Measurements from ENCODE around the gene SLC22A31.
"Not testable (repeated sequence)": the region's sequence is repeated elsewhere in the genome, so short reads cannot be mapped to it uniquely, and the experiment has no call there.

The SLC22A31 gene

DNA sequence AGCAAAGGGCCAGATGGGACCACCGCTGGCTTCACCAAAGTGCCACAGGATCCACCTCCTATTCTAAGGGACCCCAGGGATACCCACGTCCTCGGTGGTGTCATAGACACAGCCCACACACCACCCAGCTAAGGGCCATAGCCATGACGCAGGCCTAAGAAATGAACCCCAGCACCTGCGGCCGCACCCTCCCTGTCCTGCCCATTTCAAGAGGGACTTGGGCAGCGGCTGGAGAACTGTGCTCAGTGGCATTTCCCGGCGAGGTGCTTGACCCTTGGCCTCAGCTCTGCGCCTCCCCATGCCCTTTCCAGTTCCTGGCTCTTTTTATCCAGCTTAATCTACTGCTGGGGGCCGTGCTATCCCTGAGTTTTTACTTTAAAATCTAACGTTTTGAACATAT lies 44.4 kb upstream of the SLC22A31 start:
- no peak overlapping the region for H3K23ac ChIP-seq (ENCODE audit: low read length)
- H3K36me3 ChIP-seq (ENCODE audit: control insufficient read depth, insufficient read depth, low read length) = no peaks in the 10 kb centered on the region
- peaks cover 2% of the 10 kb centered on the region for H3K79me1 ChIP-seq (ENCODE audit: low read length)
- no peak overlapping the region for H3K18ac ChIP-seq (ENCODE audit: low read length)
- no peak for DNase-seq
- H3K4ac ChIP-seq (ENCODE audit: low read depth, low read length) = no peak overlapping the region
- no peak overlapping the region for H2BK120ac ChIP-seq (ENCODE audit: low read depth, low read length)
- no peak overlapping the region for H2AK5ac ChIP-seq (ENCODE audit: low read length)
- no peak overlapping the region for H3K27ac ChIP-seq (ENCODE audit: low read depth, low read length)
- no peak overlapping the region for H4K5ac ChIP-seq (ENCODE audit: low read length)
- H3K79me2 ChIP-seq (ENCODE audit: control insufficient read depth, insufficient read depth, low read length) = no peaks in the 10 kb centered on the region
- no peak overlapping the region for H2BK15ac ChIP-seq (replicated peaks; ENCODE audit: low read depth)
- no CpG with 5 or more reads among the region's 12 CpGs for WGBS (ENCODE audit: extremely low coverage, insufficient coverage, low lambda C conversion rate)
- no peak overlapping the region for H4K8ac ChIP-seq (ENCODE audit: low read depth, low read length)
- no peaks in the 10 kb centered on the region for H3K27me3 ChIP-seq (ENCODE audit: insufficient read depth, low read length, poor library complexity)
- no peak overlapping the region for H3K4me3 ChIP-seq (ENCODE audit: low read length)
- H3K9ac ChIP-seq (ENCODE audit: low read length) = no peak overlapping the region
- H3K4me2 ChIP-seq (ENCODE audit: low read length) = no peak overlapping the region
- H3K4me1 ChIP-seq (ENCODE audit: control insufficient read depth, low read depth, low read length) = no peaks in the 10 kb centered on the region
- no peak overlapping the region for H3K56ac ChIP-seq (ENCODE audit: low read length)
- H2BK5ac ChIP-seq (ENCODE audit: low read length) = no peak overlapping the region

DNA sequence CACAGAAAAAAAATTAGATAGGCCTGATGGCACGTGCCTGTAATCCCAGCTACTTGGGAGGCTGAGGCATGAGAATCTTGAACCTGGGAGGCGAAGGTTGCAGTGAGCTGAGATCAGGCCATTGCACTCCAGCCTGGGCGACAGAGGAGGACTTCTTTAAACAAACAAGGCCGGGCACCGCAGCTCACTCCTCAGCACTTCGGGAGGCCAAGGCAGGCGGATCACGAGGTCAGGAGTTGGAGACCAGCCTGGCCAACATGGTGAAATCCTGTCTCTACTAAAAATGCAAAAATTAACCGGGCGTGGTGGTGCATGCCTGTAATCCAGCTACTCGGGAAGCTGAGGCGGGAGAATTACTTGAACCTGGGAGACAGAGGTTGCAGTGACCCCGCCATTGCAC lies 43.9 kb upstream of the SLC22A31 start:
- not testable (repeated sequence) for H4K8ac ChIP-seq (ENCODE audit: low read depth, low read length); H3K4me3 ChIP-seq (ENCODE audit: low read length); H2BK5ac ChIP-seq (ENCODE audit: low read length); H3K36me3 ChIP-seq (ENCODE audit: control insufficient read depth, insufficient read depth, low read length); DNase-seq; H3K9ac ChIP-seq (ENCODE audit: low read length); H3K27ac ChIP-seq (ENCODE audit: low read depth, low read length); H4K5ac ChIP-seq (ENCODE audit: low read length); H3K4me2 ChIP-seq (ENCODE audit: low read length); H2BK15ac ChIP-seq (replicated peaks; ENCODE audit: low read depth); H3K4me1 ChIP-seq (ENCODE audit: control insufficient read depth, low read depth, low read length); H3K27me3 ChIP-seq (ENCODE audit: insufficient read depth, low read length, poor library complexity); H3K79me1 ChIP-seq (ENCODE audit: low read length); H3K18ac ChIP-seq (ENCODE audit: low read length); H3K56ac ChIP-seq (ENCODE audit: low read length); H2AK5ac ChIP-seq (ENCODE audit: low read length); H2BK120ac ChIP-seq (ENCODE audit: low read depth, low read length); H3K23ac ChIP-seq (ENCODE audit: low read length); H3K79me2 ChIP-seq (ENCODE audit: control insufficient read depth, insufficient read depth, low read length); H3K4ac ChIP-seq (ENCODE audit: low read depth, low read length)
- no CpG with 5 or more reads among the region's 13 CpGs for WGBS (ENCODE audit: extremely low coverage, insufficient coverage, low lambda C conversion rate)

GRCh38 chr16:89243664-89244063 lies 43.3 kb upstream of the SLC22A31 start:
- H2BK5ac ChIP-seq (ENCODE audit: low read length) = no peak overlapping the region
- no peak overlapping the region for H3K4ac ChIP-seq (ENCODE audit: low read depth, low read length)
- DNase-seq = no peak
- H2BK120ac ChIP-seq (ENCODE audit: low read depth, low read length) = no peak overlapping the region
- H3K79me1 ChIP-seq (ENCODE audit: low read length) = peaks cover 2% of the 10 kb centered on the region
- no peak overlapping the region for H3K4me3 ChIP-seq (ENCODE audit: low read length)
- no peak overlapping the region for H3K18ac ChIP-seq (ENCODE audit: low read length)
- no peak overlapping the region for H3K27ac ChIP-seq (ENCODE audit: low read depth, low read length)
- no peaks in the 10 kb centered on the region for H3K27me3 ChIP-seq (ENCODE audit: insufficient read depth, low read length, poor library complexity)
- H4K5ac ChIP-seq (ENCODE audit: low read length) = no peak overlapping the region
- no peaks in the 10 kb centered on the region for H3K36me3 ChIP-seq (ENCODE audit: control insufficient read depth, insufficient read depth, low read length)
- no peak overlapping the region for H3K56ac ChIP-seq (ENCODE audit: low read length)
- H3K4me1 ChIP-seq (ENCODE audit: control insufficient read depth, low read depth, low read length) = no peaks in the 10 kb centered on the region
- no peak overlapping the region for H3K4me2 ChIP-seq (ENCODE audit: low read length)
- no peak overlapping the region for H3K9ac ChIP-seq (ENCODE audit: low read length)
- no peak overlapping the region for H2AK5ac ChIP-seq (ENCODE audit: low read length)
- H3K23ac ChIP-seq (ENCODE audit: low read length) = no peak overlapping the region
- H2BK15ac ChIP-seq (replicated peaks; ENCODE audit: low read depth) = no peak overlapping the region
- WGBS (ENCODE audit: extremely low coverage, insufficient coverage, low lambda C conversion rate) = no CpG with 5 or more reads among the region's 5 CpGs
- no peaks in the 10 kb centered on the region for H3K79me2 ChIP-seq (ENCODE audit: control insufficient read depth, insufficient read depth, low read length)
- no peak overlapping the region for H4K8ac ChIP-seq (ENCODE audit: low read depth, low read length)

DNA sequence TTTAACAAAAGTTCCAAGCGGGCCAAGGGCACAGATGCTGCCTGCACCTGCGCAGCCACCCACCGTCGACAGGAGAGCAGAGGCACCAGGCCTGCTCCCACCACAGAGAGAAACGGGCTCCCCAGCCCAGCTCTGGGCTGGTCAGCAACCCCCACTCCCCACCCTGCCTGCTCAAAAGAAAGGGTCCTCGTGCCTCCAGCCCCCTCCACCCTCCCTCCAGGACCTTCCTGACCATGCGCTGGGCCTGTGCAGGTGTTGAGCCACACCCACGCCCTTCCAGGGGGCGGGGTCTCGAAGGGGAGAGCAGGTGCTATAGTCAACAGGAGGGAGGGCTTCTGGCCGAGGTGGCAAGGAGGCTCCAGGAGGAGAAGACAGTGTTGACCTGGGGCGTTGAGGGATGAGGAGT lies 42.5 kb upstream of the SLC22A31 start:
- no peaks in the 10 kb centered on the region for H3K79me2 ChIP-seq (ENCODE audit: control insufficient read depth, insufficient read depth, low read length)
- no peak overlapping the region for H3K4me3 ChIP-seq (ENCODE audit: low read length)
- no peak overlapping the region for H2BK120ac ChIP-seq (ENCODE audit: low read depth, low read length)
- no CpG with 5 or more reads among the region's 12 CpGs for WGBS (ENCODE audit: extremely low coverage, insufficient coverage, low lambda C conversion rate)
- H3K79me1 ChIP-seq (ENCODE audit: low read length) = peaks cover 2% of the 10 kb centered on the region
- H4K8ac ChIP-seq (ENCODE audit: low read depth, low read length) = no peak overlapping the region
- H3K27me3 ChIP-seq (ENCODE audit: insufficient read depth, low read length, poor library complexity) = no peaks in the 10 kb centered on the region
- no peak overlapping the region for H2BK15ac ChIP-seq (replicated peaks; ENCODE audit: low read depth)
- no peak for DNase-seq
- no peak overlapping the region for H3K56ac ChIP-seq (ENCODE audit: low read length)
- H2AK5ac ChIP-seq (ENCODE audit: low read length) = no peak overlapping the region
- H3K4me1 ChIP-seq (ENCODE audit: control insufficient read depth, low read depth, low read length) = no peaks in the 10 kb centered on the region
- H4K5ac ChIP-seq (ENCODE audit: low read length) = no peak overlapping the region
- H3K18ac ChIP-seq (ENCODE audit: low read length) = no peak overlapping the region
- H3K23ac ChIP-seq (ENCODE audit: low read length) = no peak overlapping the region
- no peak overlapping the region for H3K4me2 ChIP-seq (ENCODE audit: low read length)
- no peak overlapping the region for H3K9ac ChIP-seq (ENCODE audit: low read length)
- no peak overlapping the region for H3K27ac ChIP-seq (ENCODE audit: low read depth, low read length)
- H3K36me3 ChIP-seq (ENCODE audit: control insufficient read depth, insufficient read depth, low read length) = no peaks in the 10 kb centered on the region
- H3K4ac ChIP-seq (ENCODE audit: low read depth, low read length) = no peak overlapping the region
- H2BK5ac ChIP-seq (ENCODE audit: low read length) = no peak overlapping the region

DNA sequence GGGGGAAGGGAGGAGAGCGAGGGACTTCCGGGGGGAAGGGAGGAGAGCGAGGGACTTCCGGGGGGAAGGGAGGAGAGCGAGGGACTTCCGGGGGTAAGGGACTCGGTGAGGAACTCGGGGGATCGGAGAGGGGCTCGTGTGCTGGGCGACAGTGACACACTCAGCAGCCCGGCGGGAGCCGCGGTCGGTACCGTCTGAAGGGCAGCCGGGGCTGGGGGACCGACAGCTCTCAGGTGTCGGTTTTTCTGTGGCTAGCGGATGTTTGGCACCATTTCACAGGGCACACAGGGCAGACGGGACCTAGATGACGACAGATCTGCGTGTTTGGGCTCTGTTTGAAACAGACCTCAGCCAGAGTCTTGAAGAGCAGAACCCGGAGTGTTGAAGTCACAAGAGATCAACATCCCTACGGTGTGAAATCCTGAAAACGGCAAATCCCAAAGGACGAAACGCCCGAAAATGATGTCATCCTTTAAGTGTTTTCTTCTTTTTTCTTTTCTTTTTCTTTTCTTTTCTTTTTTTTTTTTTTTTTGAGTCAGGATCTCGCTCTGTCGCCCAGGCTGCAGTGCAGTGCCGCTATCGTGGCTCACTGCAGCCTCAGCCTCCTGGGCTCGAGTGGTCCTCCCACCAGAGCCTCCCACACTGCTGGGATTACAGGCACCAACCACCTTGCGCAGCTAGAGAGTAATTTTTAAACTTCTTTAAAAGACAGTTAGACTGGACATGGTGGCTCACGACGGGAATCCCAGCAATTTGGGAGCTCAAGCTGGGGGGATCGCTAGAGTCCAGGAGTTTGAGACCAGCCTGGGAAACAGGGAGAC lies 41.1 kb upstream of the SLC22A31 start:
- peak overlapping the region; percentile 70 for H3K4me2 ChIP-seq (ENCODE audit: low read length)
- no CpG with 5 or more reads among the region's 39 CpGs for WGBS (ENCODE audit: extremely low coverage, insufficient coverage, low lambda C conversion rate)
- no peaks in the 10 kb centered on the region for H3K27me3 ChIP-seq (ENCODE audit: insufficient read depth, low read length, poor library complexity)
- no peak overlapping the region for H2BK120ac ChIP-seq (ENCODE audit: low read depth, low read length)
- peak overlapping the region; percentile 82 for H3K4me3 ChIP-seq (ENCODE audit: low read length)
- no peak overlapping the region for H2BK15ac ChIP-seq (replicated peaks; ENCODE audit: low read depth)
- no peak overlapping the region for H2BK5ac ChIP-seq (ENCODE audit: low read length)
- no peaks in the 10 kb centered on the region for H3K79me2 ChIP-seq (ENCODE audit: control insufficient read depth, insufficient read depth, low read length)
- H3K9ac ChIP-seq (ENCODE audit: low read length) = peak overlapping the region; percentile 98
- peak overlapping the region; percentile 99 for H3K56ac ChIP-seq (ENCODE audit: low read length)
- H2AK5ac ChIP-seq (ENCODE audit: low read length) = peak overlapping the region; percentile 74
- H4K8ac ChIP-seq (ENCODE audit: low read depth, low read length) = no peak overlapping the region
- no peak overlapping the region for H4K5ac ChIP-seq (ENCODE audit: low read length)
- peak overlapping the region; percentile 57 for H3K27ac ChIP-seq (ENCODE audit: low read depth, low read length)
- H3K4ac ChIP-seq (ENCODE audit: low read depth, low read length) = no peak overlapping the region
- peak; percentile 91 for DNase-seq
- no peak overlapping the region for H3K23ac ChIP-seq (ENCODE audit: low read length)
- peak overlapping the region; percentile 86 for H3K18ac ChIP-seq (ENCODE audit: low read length)
- H3K4me1 ChIP-seq (ENCODE audit: control insufficient read depth, low read depth, low read length) = no peaks in the 10 kb centered on the region
- peaks cover 2% of the 10 kb centered on the region for H3K79me1 ChIP-seq (ENCODE audit: low read length)
- H3K36me3 ChIP-seq (ENCODE audit: control insufficient read depth, insufficient read depth, low read length) = no peaks in the 10 kb centered on the region

DNA sequence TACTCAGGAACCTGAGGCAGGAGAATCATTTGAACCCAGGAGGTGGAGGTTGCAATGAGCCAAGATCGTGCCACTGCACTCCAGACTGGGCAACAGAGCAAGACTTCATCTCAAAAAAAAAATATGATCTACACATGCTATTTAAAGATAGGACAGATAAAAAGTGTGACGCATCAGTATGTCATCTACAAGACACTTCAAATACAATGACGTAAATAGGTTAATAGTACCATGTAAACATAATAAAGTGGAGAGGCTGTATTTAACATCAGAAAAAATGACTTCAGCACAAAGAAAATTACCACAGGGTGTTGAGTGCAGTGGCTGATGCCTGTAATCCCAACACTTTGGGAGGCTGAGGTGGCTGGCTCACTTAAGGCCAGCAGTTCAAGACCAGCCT lies 37.4 kb upstream of the SLC22A31 start:
- no peaks in the 10 kb centered on the region for H3K79me2 ChIP-seq (ENCODE audit: control insufficient read depth, insufficient read depth, low read length)
- H3K4me2 ChIP-seq (ENCODE audit: low read length) = no peak overlapping the region
- no peak for DNase-seq
- no peak overlapping the region for H3K4me3 ChIP-seq (ENCODE audit: low read length)
- no peak overlapping the region for H2BK15ac ChIP-seq (replicated peaks; ENCODE audit: low read depth)
- no CpG with 5 or more reads among the region's 3 CpGs for WGBS (ENCODE audit: extremely low coverage, insufficient coverage, low lambda C conversion rate)
- H2BK120ac ChIP-seq (ENCODE audit: low read depth, low read length) = no peak overlapping the region
- no peak overlapping the region for H2BK5ac ChIP-seq (ENCODE audit: low read length)
- no peak overlapping the region for H4K5ac ChIP-seq (ENCODE audit: low read length)
- H3K27me3 ChIP-seq (ENCODE audit: insufficient read depth, low read length, poor library complexity) = no peaks in the 10 kb centered on the region
- H4K8ac ChIP-seq (ENCODE audit: low read depth, low read length) = no peak overlapping the region
- H3K4me1 ChIP-seq (ENCODE audit: control insufficient read depth, low read depth, low read length) = no peaks in the 10 kb centered on the region
- H3K23ac ChIP-seq (ENCODE audit: low read length) = no peak overlapping the region
- H3K56ac ChIP-seq (ENCODE audit: low read length) = no peak overlapping the region
- H3K9ac ChIP-seq (ENCODE audit: low read length) = no peak overlapping the region
- H2AK5ac ChIP-seq (ENCODE audit: low read length) = no peak overlapping the region
- H3K4ac ChIP-seq (ENCODE audit: low read depth, low read length) = no peak overlapping the region
- no peak overlapping the region for H3K27ac ChIP-seq (ENCODE audit: low read depth, low read length)
- H3K18ac ChIP-seq (ENCODE audit: low read length) = no peak overlapping the region
- peaks cover 2% of the 10 kb centered on the region for H3K79me1 ChIP-seq (ENCODE audit: low read length)
- H3K36me3 ChIP-seq (ENCODE audit: control insufficient read depth, insufficient read depth, low read length) = peaks cover 5% of the 10 kb centered on the region

All from mesendoderm (in vitro differentiated cells).